ENCODE data around the gene NUDT1.

DNA sequence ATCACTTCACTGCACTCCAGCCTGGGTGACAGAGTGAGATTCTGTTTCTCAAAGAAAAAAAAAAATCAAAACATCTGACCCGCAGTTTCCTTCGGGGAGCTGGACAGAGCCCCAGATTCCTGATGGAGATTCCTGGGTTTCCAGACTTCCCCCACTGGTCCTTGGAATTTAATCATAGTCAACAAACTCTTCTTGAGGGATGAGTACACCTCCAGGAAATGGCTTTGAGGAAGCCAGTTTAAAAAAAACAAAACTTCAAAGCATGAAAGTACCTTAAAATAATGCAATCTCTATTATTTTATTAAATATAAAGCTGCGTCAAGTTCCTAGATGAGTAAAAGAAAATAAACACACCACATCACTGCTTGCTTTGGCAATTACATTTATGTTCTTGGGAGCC, 8.1 kb upstream of the NUDT1 start:
- TF ChIP-seq, protein P1, sequence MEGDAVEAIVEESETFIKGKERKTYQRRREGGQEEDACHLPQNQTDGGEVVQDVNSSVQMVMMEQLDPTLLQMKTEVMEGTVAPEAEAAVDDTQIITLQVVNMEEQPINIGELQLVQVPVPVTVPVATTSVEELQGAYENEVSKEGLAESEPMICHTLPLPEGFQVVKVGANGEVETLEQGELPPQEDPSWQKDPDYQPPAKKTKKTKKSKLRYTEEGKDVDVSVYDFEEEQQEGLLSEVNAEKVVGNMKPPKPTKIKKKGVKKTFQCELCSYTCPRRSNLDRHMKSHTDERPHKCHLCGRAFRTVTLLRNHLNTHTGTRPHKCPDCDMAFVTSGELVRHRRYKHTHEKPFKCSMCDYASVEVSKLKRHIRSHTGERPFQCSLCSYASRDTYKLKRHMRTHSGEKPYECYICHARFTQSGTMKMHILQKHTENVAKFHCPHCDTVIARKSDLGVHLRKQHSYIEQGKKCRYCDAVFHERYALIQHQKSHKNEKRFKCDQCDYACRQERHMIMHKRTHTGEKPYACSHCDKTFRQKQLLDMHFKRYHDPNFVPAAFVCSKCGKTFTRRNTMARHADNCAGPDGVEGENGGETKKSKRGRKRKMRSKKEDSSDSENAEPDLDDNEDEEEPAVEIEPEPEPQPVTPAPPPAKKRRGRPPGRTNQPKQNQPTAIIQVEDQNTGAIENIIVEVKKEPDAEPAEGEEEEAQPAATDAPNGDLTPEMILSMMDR (conservative IDR thresholded peaks at IDR 0.05; ENCODE audit: low read depth in 2 of 2), result no peak
- no peak for TF ChIP-seq CREB1 (CRISPR knock-in tag; IDR thresholded peaks at IDR 0.05; ENCODE audit: low read depth)
- no peak for TF ChIP-seq POLR2AphosphoS5 (IDR thresholded peaks at IDR 0.05; ENCODE audit: low read depth)
- no peak for TF ChIP-seq ZNF331 (CRISPR knock-in tag; IDR thresholded peaks at IDR 0.05; ENCODE audit: low read depth)
- TF ChIP-seq EZH2 (IDR thresholded peaks at IDR 0.05; ENCODE audit: low read depth, unreplicated experiment), result no peak

All from GM23338 (cell line).